Stimulated activated CD4-positive, alpha-beta T cell treated with anti-CD3 and anti-CD28 coated beads, Interleukin-4, amount 100 ng/mL, for 24 hours (primary cell): Measurements from ENCODE around the gene SNX20.

Experiments used
- DNase-seq: peaks from one replicate; pipeline ENCODE4 v3.0.0-alpha.2; 2020

SNX20 gene

DNA sequence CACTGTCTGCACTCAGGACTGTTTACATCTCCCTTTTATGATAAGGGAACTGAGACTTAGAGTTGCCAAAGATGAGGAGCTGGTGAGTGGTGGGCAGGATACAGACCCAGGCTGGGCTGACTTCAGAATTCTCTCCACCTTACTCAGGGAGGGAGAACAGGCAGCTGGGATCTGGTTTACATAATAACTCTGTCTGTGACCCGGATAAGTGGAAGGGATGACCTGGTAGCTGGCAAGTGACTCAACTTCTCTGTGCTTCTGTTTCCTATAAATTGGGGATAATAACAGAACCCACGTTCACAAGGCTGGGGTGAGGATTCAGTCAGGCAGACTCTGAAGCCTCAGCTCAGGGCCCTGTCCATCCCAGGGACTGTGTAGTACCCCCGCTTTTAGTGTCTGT lies 2.6 kb downstream of the SNX20 start:
- no peak for DNase-seq

GRCh38 chr16:50677351-50677750 lies 3.8 kb downstream of the SNX20 start:
- DNase-seq, result no peak

- no peak for DNase-seq
Measured at GRCh38 chr16:50676684-50677225, 4.4 kb downstream of the SNX20 start.

DNA sequence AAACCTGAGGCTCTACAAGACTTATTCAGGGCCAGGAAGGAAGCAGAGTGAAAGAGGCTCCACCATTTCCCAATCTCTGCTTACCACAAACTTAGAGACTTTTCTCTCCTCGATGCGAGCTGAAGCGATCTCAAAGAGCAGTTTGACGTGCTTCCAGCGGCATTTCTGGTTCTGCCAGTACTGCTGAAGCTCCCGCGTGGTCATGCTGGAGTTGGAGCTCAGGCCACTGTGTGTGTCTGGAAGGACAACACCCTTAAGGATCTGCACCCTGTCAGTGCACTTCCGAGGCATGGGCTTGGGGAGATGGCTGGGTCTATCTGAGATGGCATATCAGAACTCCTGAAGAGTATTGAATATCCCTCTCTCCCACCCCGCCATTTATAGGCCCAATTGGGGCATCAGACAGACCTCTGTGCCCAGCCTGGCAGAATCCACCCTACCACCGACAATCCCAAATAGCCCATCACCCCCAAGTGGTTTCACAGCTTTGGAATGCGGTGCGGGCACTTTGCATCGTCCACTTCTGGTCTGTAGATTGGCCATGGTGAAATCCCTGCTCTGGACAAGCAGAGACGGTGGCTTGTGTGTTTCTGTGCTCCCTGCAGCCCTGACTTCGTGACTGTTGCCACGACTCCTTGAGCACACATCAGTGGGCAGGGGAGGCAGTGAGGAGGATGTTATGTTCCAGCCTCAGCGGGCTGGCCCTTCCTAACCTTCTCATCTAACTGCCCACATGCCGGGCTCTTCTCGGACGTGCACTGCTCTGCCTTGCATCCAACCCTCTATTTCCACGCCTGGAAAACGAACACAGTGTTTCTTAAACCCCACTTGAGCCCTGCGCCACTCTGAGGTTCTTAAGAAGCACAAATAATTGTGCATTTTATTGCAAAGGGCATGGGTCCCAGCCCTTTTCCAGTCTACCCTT lies 5.2 kb downstream of the SNX20 start:
- DNase-seq, result no peak

DNA sequence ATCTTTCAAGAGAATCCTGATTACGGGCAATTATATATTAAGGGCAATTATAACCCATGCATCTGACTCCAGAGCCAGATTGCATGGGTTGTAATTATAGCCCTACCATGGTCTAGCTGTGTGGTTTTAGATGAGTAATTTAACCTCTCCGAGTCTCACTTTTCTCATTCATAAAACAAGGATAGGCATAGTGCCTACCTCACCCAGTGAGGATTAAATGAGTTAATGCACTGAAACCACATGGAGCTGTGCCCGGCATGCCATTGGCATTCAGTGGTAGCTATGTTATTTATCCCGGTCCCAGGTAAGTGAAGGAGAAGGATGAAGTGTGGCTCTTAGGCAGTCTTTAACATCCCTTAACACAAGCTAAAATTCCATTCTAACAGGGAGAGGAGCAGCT lies 6.3 kb downstream of the SNX20 start:
- no peak for DNase-seq

DNA sequence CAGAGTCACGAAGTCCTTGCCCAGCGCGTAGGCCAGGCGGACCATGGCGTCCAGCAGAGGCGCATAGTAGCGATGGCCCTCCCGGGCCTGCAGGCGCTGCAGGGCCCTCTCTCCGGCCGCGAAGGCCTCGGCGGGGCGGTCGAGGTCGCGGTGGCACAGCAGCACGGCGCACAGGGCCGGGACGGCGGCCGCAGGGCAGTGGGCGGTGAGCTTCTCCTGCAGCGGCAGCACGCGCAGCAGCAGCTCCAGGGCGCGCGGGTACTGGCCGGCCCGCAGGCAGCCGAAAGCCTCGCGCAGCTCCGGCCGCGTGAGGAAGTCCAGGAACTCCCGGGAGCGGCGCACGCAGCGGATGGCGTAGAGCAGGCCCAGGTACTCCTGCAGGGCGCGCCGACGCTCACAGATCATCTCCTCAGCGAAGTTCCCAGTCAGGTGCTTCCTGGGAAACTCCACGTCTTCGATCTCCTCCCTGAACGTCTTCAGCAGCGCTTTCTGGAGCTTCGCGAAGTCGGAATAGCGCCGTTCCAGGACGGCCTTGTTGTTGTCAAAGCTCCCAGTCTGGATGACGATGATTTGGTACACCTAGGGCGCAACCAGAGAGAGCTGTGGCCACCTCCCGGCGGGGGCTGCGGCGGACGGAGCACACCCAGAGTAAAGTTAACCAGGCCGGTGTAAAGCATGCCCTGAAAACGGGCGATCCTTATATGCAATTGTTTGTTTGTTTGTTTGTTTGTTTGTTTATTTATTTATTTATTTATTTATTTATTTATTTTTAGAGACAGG lies 7.4 kb downstream of the SNX20 start:
- DNase-seq, result no peak

DNA sequence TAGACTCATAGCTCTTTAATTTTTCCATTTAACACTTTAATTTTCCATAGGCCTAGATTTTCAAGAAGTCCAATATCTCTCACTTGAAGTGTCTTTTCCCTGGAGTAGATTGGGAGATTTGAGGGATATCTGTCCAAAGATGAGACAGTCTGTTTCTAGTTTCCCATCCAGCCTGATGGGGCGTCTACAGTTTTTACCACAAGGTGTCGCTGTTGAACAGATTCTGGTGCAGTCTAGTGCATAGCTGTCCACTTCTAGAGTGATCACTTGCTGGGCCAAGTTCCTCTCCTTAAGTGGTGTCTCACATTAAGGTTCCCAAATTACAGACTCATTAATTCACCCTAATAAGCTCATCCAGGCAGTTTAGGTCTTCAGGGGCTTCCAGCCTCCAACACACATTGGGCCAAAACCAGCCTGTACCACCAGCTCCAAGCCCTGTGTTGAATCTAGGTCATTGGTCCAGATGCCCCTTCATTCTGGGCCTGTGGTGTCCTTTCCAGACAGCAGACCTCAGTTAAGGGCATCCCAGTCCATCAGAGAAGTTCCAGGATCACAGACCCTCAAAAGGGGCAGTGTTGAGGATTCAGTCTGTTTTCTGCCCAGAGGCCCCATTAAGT lies 9.4 kb downstream of the SNX20 start:
- peak; percentile 70 for DNase-seq

GRCh38 chr16:50670476-50670875 lies 10.6 kb downstream of the SNX20 start:
- no peak for DNase-seq

DNA sequence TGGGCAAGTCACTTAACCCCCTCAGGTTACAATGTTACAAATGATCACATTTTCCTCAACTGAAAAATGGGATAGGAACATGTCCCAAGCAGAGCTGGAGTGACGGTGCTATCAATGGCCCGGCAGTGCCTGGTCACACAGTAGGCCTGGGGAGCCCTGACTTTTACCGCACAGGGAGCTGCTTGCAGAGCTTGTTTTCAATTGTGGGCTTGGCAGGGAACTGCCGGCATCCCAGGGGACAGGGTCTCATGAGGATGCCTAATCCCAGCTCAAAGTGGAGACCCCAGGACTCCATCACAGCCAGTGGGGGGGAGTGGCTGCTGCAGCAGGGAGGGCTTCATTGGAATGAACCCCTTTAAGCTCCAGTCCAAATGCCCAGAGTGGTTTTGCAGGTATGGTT lies 11.4 kb downstream of the SNX20 start:
- no peak for DNase-seq

DNA sequence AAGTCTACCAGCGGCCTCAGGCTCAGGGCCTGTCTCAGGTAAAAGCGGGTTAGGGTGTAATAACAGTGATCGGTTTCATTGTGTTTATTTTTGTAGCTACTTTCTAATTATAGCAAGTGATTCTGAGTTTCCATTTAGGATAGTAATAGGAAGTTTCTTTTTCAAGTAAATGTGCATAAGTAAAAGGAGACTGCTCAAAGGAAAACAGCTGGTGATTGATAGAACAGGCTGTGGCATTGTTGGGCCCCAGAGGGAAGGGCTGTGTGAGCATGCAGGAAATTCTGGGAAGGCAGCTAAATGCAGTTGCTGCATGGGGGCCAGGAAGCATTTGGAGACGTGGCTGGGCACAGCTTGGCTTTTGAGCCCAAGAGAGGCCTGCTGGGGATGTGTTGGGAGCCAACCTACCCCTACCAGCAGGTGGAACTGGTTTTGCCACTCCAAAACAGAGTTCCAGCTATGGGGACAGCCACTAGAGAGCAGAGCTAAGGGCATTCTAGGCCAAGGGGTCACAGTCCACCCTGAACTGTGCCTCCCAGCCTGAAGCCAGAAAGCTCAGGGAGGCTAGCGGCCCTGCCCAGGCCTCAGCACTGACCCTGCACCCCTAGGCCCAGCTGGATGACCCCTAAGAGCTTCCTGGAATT lies 12.6 kb downstream of the SNX20 start:
- no peak for DNase-seq

DNA sequence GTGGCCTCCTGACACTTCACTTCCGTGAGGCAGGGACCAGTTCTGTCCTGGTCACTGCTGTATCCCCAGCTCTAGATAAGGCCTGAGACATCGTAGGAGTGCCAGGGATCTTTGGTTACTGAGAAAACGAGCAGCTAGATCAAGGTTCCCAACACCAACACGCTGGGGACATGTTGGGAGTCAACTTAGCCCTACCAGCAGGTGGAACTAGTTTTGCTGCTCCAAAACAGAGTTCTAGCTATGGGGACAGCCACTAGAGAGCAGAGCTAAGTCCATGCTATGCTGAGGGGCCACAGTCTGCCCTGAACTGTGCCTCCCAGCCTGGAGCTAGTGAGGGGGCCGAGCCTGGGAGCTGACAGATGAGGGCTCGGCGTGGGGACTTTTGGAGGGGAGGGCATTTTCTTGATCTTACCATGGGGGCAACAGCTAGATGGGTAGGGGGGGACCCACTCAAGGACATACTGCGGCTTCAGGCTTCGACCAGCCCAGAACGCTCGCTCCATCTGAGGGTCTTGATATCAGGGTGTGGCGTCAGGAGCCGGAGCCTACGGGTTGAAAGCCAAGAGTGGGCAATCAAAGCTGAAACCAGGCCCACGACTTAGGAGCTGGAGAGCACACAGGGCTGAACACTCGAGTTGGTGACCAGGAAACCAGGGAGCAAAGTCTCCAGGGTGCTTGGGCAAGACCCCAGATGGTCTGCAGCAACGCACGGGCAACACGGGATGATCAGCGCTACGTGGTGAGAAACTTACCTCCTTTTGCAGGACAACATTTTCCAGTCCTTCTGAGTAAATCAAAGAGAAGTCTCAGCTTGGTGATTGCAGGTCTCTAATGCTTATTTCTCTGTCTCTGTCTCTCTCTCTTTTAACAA lies 13.4 kb downstream of the SNX20 start:
- DNase-seq, result no peak

- DNase-seq, result peak; percentile 53
Measured at GRCh38 chr16:50666658-50667496, 14.2 kb downstream of the SNX20 start.

DNA sequence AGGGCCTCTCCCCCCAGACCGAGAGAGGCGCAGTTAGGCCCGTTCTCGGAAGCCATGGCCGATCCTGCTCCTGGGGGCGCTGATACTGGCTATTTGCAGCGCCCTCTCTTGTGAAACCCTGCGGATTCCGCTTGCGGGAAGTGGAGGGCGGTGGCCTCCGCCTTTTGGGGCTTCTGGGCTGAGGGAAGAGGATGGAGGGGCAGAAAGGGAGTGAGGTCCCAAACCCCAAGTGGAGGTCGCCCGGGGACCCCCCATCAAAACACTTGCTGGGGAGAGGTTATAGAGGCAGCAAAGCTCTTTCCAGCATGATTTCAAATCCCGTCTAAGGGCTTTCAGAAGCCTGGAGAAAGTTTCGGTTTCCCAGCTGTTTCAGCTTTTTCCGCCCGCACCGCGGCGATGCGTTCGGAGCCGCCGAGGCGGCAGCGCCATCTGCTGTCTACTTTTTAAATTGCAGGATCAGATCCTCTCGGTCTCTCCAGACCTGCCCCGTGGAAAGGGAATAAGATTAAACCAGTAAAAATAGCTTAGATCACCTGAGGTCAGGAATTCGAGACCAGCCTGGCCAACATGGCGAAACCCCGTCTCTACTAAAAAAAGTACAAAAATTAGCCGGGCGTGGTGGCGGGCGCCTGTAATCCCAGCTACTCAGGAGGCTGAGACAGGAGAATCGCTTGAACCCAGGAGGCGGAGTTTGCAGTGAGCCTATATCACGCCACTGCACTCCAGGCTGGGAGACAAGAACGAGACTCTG lies 15.8 kb downstream of the SNX20 start:
- DNase-seq, result peak; percentile 84

GRCh38 chr16:50664270-50664669 lies 16.8 kb downstream of the SNX20 start:
- DNase-seq, result no peak

- DNase-seq, result no peak
Measured at GRCh38 chr16:50662306-50662940, 18.7 kb downstream of the SNX20 start.

- no peak for DNase-seq
Measured at GRCh38 chr16:50659806-50660205, 21.3 kb downstream of the SNX20 start.

DNA sequence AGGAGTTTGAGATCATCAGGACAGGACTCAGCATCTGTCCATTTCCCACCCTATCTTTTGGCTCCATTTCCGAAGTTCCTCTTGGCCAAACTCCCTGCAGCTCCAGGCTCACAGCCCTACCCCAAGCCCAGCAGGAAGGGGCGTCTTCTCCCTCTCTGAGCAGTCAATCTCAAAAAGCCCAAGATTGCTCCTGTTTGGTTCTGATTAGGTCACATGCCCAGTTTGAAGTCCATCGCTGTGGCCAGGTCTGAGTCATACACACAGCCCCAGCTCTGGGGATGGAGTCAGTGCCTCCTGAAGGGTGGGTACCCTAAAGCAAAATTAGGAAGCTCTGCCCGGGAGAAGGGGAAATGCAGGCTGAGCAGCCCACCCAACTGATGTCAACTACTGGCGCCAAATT lies 23.9 kb downstream of the SNX20 start:
- no peak for DNase-seq

DNA sequence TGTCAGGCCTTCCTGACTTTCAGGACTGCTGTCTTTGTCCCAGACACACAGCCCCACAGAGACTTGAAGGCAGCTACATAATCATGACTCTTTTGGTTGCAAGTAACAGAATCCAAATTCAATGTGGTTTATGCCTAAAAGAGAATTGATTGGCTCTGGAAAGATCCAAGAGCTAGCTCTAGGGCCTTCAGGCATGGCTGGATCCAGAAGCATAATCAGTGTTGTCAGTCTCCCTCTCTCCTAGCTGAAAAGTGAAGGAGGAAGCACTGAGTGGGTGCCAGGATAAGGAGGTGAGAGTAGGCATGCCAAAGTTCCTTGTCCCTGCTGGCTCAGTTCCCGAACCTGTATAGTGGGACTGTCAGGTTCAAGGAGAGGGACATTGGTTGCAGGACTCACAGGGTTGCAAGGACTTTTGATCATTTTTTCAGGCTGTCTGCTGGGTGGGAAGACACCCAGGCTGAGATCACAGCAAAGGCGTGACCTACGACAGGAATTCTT lies 25.5 kb downstream of the SNX20 start:
- DNase-seq, result no peak
